Stomach (tissue), 9 donors: ENCODE results near the gene NAIF1. TPM values are rescaled to one million over a fixed set of nuclear protein-coding genes. Genes with fewer than 3 reads are reported as not detected.
A peak's percentile ranks its signal among the peaks of the same experiment; 100 is the strongest.

ENCODE experiments used
- DNase-seq, 2 donors: peaks; one replicate each; pipeline versions ENCODE4 v3.0.0 to v3.0.0-alpha.2; 2013 to 2019
- H3K27ac ChIP-seq, 5 donors: fragments of 200-600 bp in 4 of 5; sonication (generic) in 4 of 5; one replicate each; pipeline ENCODE4 v1.5.1; 2013 to 2019; ENCODE audit warnings: mild to moderate bottlenecking in 1 of 5, moderate library complexity in 1 of 5
- H3K27me3 ChIP-seq, 3 donors: fragments of 200-600 bp; sonication (generic); one replicate each; pipeline ENCODE4 v1.5.1; 2017 to 2019; ENCODE audit warnings: mixed run types in 1 of 3
- H3K36me3 ChIP-seq, 4 donors: fragments of 200-600 bp; sonication (generic); 1 replicate in 3 of 4; 2 replicates in 1 of 4; pipeline ENCODE4 v1.5.1; 2016 to 2019
- H3K4me1 ChIP-seq, 4 donors: fragments of 200-600 bp; sonication (generic); one replicate each; pipeline ENCODE4 v1.5.1; 2016 to 2019
- H3K4me3 ChIP-seq, 4 donors: fragments of 200-600 bp; sonication (generic) in 3 of 4; one replicate each; pipeline ENCODE4 v1.5.1; 2016 to 2019; ENCODE audit warnings: mild to moderate bottlenecking in 1 of 4
- H3K9me3 ChIP-seq, 4 donors: fragments of 200-600 bp; sonication (generic); one replicate each; pipeline ENCODE4 v1.5.1; 2016 to 2019
- EP300 ChIP-seq: sonication (generic); formaldehyde crosslinking; IDR thresholded peaks from one replicate; pipeline ENCODE4 v1.6.1; 2017; ENCODE audit warnings: antibody characterized with exemption
- POLR2A ChIP-seq, 4 donors: fragments of 450-650 bp; IDR thresholded peaks; one replicate each; pipeline ENCODE4 v1.6.1; 2016; ENCODE audit warnings: antibody characterized with exemption in 4 of 4, control low read depth in 2 of 4, mild to moderate bottlenecking in 1 of 4, moderate library complexity in 1 of 4
- POLR2AphosphoS5 ChIP-seq, 3 donors: sonication (generic); formaldehyde crosslinking; IDR thresholded peaks; one replicate each; pipeline ENCODE4 v1.6.1; 2016; ENCODE audit warnings: antibody characterized with exemption in 3 of 3
- WGBS, 5 donors: extraction: QIAGEN DNeasy Blood & Tissue Kit in 3 of 5; methylation state at CpG; one replicate each; pipeline versions ENCODE4 v1.1.5 to v1.1.7; 2013 to 2018; 5-methylcytosine and 5-hydroxymethylcytosine counted together
- intact Hi-C: fragments of 100-400 bp; cut with DNase I; formaldehyde crosslinking; loops from one replicate; pipeline ENCODE4 v1.15.1; 2023; ENCODE audit warnings: low total_unique reads
- polyA plus RNA-seq, 3 donors: library from polyadenylated mRNA; stranded (reverse); fragments of 200-250 nt; gene quantifications; one replicate each; pipeline ENCODE4 v1.2.3, GENCODE V29; 2013
- total RNA-seq, 5 donors: library from RNA; depleted of rRNA; stranded (reverse); fragments of >200 nt; gene quantifications; one replicate each; pipeline versions ENCODE4 v1.1.0 to v1.2.3, GENCODE V29; 2014 to 2016
- TF ChIP-seq, protein P1 (sequence below), 7 experiments: fragments of 450-650 bp in 4 of 7; fragments of 200-600 bp in 3 of 7; sonication (generic) in 3 of 7; IDR thresholded peaks; one replicate each; pipeline ENCODE4 v1.5.1; 2016 to 2019; ENCODE audit warnings: antibody characterized with exemption in 7 of 7, control low read depth in 2 of 7, mild to moderate bottlenecking in 1 of 7
- donor health status: healthy with polysubstance abuse.
- donor health status: Bipolar disorder and iron deficiency.
- donor health status: healthy.

Gene NAIF1
- total and polyA plus RNA-seq, 8 donors, result 1.8 to 40.3 (median 7.8) TPM

DNA sequence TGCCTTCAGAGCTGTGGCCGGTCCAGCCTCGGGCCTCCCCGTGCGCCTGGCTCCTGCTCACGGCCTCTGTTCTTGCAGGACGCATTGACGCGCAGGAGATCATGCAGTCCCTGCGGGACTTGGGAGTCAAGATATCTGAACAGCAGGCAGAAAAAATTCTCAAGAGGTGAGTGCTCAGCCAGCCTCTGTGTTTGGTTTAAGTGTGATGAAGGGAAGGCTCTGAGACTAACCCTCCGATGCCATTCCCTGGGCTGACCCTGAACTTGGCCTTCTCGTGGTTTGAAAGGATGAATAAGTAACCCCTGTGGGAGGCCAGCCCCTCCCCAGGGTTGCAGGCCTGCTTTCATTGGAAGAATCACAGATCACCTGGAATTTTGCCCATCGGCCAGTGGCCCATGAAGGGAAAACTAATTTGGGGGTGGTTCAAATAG, 34.1 kb upstream of the NAIF1 start:
- peak overlapping the region in 2 of 4 donors; percentile 50 to 66 for H3K4me3 ChIP-seq
- intact Hi-C loops, result no loop called here
- TF ChIP-seq, protein P1, sequence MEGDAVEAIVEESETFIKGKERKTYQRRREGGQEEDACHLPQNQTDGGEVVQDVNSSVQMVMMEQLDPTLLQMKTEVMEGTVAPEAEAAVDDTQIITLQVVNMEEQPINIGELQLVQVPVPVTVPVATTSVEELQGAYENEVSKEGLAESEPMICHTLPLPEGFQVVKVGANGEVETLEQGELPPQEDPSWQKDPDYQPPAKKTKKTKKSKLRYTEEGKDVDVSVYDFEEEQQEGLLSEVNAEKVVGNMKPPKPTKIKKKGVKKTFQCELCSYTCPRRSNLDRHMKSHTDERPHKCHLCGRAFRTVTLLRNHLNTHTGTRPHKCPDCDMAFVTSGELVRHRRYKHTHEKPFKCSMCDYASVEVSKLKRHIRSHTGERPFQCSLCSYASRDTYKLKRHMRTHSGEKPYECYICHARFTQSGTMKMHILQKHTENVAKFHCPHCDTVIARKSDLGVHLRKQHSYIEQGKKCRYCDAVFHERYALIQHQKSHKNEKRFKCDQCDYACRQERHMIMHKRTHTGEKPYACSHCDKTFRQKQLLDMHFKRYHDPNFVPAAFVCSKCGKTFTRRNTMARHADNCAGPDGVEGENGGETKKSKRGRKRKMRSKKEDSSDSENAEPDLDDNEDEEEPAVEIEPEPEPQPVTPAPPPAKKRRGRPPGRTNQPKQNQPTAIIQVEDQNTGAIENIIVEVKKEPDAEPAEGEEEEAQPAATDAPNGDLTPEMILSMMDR (IDR thresholded peaks at IDR 0.05), result no peak
- TF ChIP-seq POLR2A (IDR thresholded peaks at IDR 0.05) (no peak), POLR2AphosphoS5 (IDR thresholded peaks at IDR 0.05) (no peak), EP300 (no peak)
- H3K9me3 ChIP-seq, result no peaks in the 10 kb centered on the region
- WGBS, 5 donors, result 80 to 85% (median 80%) methylated on average over 12 of the region's 12 CpGs
- no peaks in the 10 kb centered on the region for H3K27me3 ChIP-seq
- H3K36me3 ChIP-seq, result peaks cover 48 to 56% (median 54%) of the 10 kb centered on the region in 4 donors
- no peak for DNase-seq
- H3K27ac ChIP-seq, result peak overlapping the region in 4 of 5 donors; percentile 91 to 97 (median 94)
- H3K4me1 ChIP-seq, result peaks cover 59 to 98% (median 83%) of the 10 kb centered on the region in 4 donors

DNA sequence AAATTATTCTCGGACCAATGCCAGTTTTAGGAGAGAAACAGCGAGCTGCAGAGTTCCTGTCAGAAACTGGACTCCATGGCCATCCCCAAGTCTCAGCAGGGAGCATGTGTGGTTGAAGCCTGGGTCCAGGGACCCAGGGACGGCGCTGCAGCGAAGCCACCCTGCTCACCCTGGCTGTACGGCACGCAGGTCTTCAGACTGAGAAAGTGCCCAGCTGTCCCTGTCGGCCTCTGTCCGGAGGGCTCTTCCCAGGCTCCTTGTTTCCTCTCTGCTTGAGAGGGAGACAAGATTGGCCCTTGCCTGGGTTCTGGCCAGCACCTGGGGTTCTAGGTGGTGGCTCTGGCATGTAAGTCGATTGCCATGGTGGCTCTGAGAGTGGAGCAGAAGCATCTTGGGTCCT, 33.5 kb upstream of the NAIF1 start:
- Histone ChIP-seq H3K9me3 (no peaks in the 10 kb centered on the region), H3K4me3 (peak overlapping the region; percentile 3 to 66 (median 49)), H3K27me3 (no peaks in the 10 kb centered on the region), H3K27ac (peak overlapping the region; percentile 81 to 97 (median 93)), H3K4me1 (peaks cover 53 to 98% (median 77%) of the 10 kb centered on the region in 4 donors), H3K36me3 (peaks cover 42 to 49% (median 47%) of the 10 kb centered on the region in 4 donors)
- DNase-seq, result no peak
- intact Hi-C loops, result no loop called here
- TF ChIP-seq, protein P1 (IDR thresholded peaks at IDR 0.05), result no peak
- TF ChIP-seq EP300 (no peak), POLR2AphosphoS5 (IDR thresholded peaks at IDR 0.05) (no peak), POLR2A (IDR thresholded peaks at IDR 0.05) (no peak)
- 80 to 83% (median 81%) methylated on average over 8 to 10 of the region's 10 CpGs for WGBS, 5 donors

GRCh38 chr9:128099932-128100491, 32.9 kb upstream of the NAIF1 start:
- peak overlapping the region; percentile 3 to 66 (median 49) for H3K4me3 ChIP-seq
- intact Hi-C loops, result no loop called here
- peaks cover 36 to 44% (median 42%) of the 10 kb centered on the region in 4 donors for H3K36me3 ChIP-seq
- 30 to 47% (median 33%) methylated on average over 16 of the region's 16 CpGs for WGBS, 5 donors
- H3K27ac ChIP-seq, result peak overlapping the region; percentile 81 to 97 (median 93)
- no peak for TF ChIP-seq POLR2A (IDR thresholded peaks at IDR 0.05)
- TF ChIP-seq POLR2AphosphoS5 (IDR thresholded peaks at IDR 0.05), result peak in 1 of 3 donors; percentile 23
- TF ChIP-seq, protein P1 (IDR thresholded peaks at IDR 0.05), result no peak
- TF ChIP-seq EP300, result peak; percentile 53
- H3K4me1 ChIP-seq, result peaks cover 53 to 98% (median 80%) of the 10 kb centered on the region in 4 donors
- peak in 1 of 2 donors; percentile 63 for DNase-seq
- H3K27me3 ChIP-seq, result no peaks in the 10 kb centered on the region
- no peaks in the 10 kb centered on the region for H3K9me3 ChIP-seq

GRCh38 chr9:128099231-128099931, 32.3 kb upstream of the NAIF1 start:
- peaks cover 36 to 39% (median 37%) of the 10 kb centered on the region in 4 donors for H3K36me3 ChIP-seq
- H3K27me3 ChIP-seq, result no peaks in the 10 kb centered on the region
- intact Hi-C loops, result no loop called here
- H3K27ac ChIP-seq, result peak overlapping the region; percentile 81 to 97 (median 93)
- peak in 1 of 2 donors; percentile 73 for DNase-seq
- no peaks in the 10 kb centered on the region for H3K9me3 ChIP-seq
- 26 to 47% (median 34%) methylated on average over 11 to 16 of the region's 16 CpGs for WGBS, 5 donors
- TF ChIP-seq, protein P1 (IDR thresholded peaks at IDR 0.05), result no peak
- TF ChIP-seq POLR2A (IDR thresholded peaks at IDR 0.05) (no peak), POLR2AphosphoS5 (IDR thresholded peaks at IDR 0.05) (no peak), EP300 (no peak)
- peaks cover 59 to 99% (median 80%) of the 10 kb centered on the region in 4 donors for H3K4me1 ChIP-seq
- H3K4me3 ChIP-seq, result peak overlapping the region; percentile 46 to 66 (median 49)
